ENCODE measurements around the gene NBPF3. TPM values are rescaled to one million over a fixed set of nuclear protein-coding genes. Genes with fewer than 3 reads are reported as not detected.

The NBPF3 gene
- total and polyA plus RNA-seq, 2 donors (not counting 3 experiments of a cell fraction or from before 2014, with no cell fraction given): 3.3 to 6.5 TPM

DNA sequence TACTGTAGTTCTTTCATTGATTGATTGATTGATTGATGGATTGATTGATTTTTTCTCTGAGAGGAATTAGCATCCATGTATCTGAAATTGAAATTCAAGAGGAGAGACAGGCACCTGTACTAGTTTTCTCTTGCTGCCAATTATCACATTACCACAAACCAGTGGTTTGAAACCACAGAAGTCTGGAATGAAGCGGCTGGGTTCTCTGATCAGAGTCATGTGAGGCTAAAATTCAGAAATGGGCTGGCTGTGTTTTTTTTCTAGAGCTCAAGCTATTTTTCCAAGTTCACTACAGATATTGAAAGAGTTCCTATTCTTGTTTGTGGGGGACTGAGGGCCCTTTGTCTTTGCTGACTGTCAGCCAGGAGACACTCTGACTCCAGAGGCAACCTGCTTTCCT, 10.0 kb downstream of the NBPF3 start:
- no TSS peak for BruUV-seq (replicated peaks)
- no peaks in the 10 kb centered on the region for H3K27me3 ChIP-seq (ENCODE audit: control insufficient read depth in 2 of 2, insufficient read depth in 2 of 2, low read length in 2 of 2)
- no peaks in the 10 kb centered on the region for H3K9me3 ChIP-seq (replicated peaks; ENCODE audit: control insufficient read depth, insufficient read depth, low read length)
- POLR2A ChIA-PET: no interaction called here
- no peaks in the 10 kb centered on the region for H4K20me1 ChIP-seq (replicated peaks; ENCODE audit: control insufficient read depth, extremely low read depth, insufficient read depth, low read length)
- no peak overlapping the region for H3K4me2 ChIP-seq (ENCODE audit: insufficient read depth, low read length)
- TF ChIP-seq MYC (IDR thresholded peaks at IDR 0.05; ENCODE audit: low read depth, low read length): no peak
- TF ChIP-seq EZH2 (IDR thresholded peaks at IDR 0.05; ENCODE audit: borderline replicate concordance, low read depth, low read length, severe bottlenecking): no peak
- TF ChIP-seq FOS (IDR thresholded peaks at IDR 0.05; ENCODE audit: borderline replicate concordance, insufficient read depth, low read length): no peak
- no peak for TF ChIP-seq POLR2AphosphoS5 (IDR thresholded peaks at IDR 0.05; ENCODE audit: insufficient read depth, low read depth, low read length)
- no peak for TF ChIP-seq GATA2 (IDR thresholded peaks at IDR 0.05; ENCODE audit: insufficient read depth, insufficient read length, low read depth, low read length)
- intact Hi-C loops (cut with micrococcal nuclease) (no loop called here), dilution Hi-C loops (cut with MboI; ENCODE audit: extremely low pct_ligation_motif_present, low sequenced_read_pairs) (no loop called here)
- no peak overlapping the region for H3K9ac ChIP-seq (replicated peaks; ENCODE audit: extremely low read depth, insufficient read depth, low read length)
- H3K36me3 ChIP-seq (ENCODE audit: control insufficient read depth in 2 of 2, extremely low read depth in 1 of 2, insufficient read depth in 2 of 2, low read length in 2 of 2): peaks cover 0 to 2% of the 10 kb centered on the region in 2 experiments
- H3K9me1 ChIP-seq (replicated peaks; ENCODE audit: control insufficient read depth, extremely low read depth, insufficient read depth, low read length): no peaks in the 10 kb centered on the region
- DNase-seq (ENCODE audit: low read depth, low spot score) (no peak), FAIRE-seq (no peak)
- H3K27ac ChIP-seq (ENCODE audit: insufficient read depth, low read depth, low read length): no peak overlapping the region
- CTCF ChIA-PET: no interaction called here
- no peaks in the 10 kb centered on the region for H3K79me2 ChIP-seq (ENCODE audit: control insufficient read depth, insufficient read depth, low read length)
- no peak overlapping the region for H3K4me3 ChIP-seq (replicated peaks in 1 of 3; ENCODE audit: insufficient read depth in 1 of 3, low read depth in 1 of 3, low read length in 3 of 3)
- H2AFZ ChIP-seq (ENCODE audit: low read depth, low read length): no peak overlapping the region
- H3K4me1 ChIP-seq (ENCODE audit: control insufficient read depth, extremely low read depth, insufficient read depth, low read length): peaks cover 5% of the 10 kb centered on the region

DNA sequence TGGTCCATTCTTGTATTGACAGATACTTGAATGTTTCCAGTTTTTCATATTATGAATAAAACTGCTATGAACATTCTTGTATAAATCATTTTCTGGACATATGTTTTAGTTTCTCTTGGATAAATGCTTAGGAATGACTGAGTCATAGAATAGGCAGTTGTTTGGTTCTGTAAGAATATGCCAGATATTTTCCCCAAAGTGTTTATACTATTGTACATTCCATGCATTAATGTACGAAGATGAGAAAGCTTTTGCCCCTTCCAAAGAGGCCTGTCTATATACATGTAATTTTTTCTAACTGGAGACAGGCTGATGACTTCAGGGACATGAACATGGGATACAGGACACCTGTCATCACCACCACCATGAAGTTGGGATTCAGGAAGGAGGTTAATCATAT, 11.3 kb downstream of the NBPF3 start:
- TF ChIP-seq POLR2AphosphoS5 (IDR thresholded peaks at IDR 0.05; ENCODE audit: insufficient read depth, low read depth, low read length): no peak
- Histone ChIP-seq H3K27ac (ENCODE audit: insufficient read depth, low read depth, low read length) (no peak overlapping the region), H3K4me1 (ENCODE audit: control insufficient read depth, extremely low read depth, insufficient read depth, low read length) (peaks cover 5% of the 10 kb centered on the region), H3K9ac (replicated peaks; ENCODE audit: extremely low read depth, insufficient read depth, low read length) (no peak overlapping the region), H4K20me1 (replicated peaks; ENCODE audit: control insufficient read depth, extremely low read depth, insufficient read depth, low read length) (no peaks in the 10 kb centered on the region), H2AFZ (ENCODE audit: low read depth, low read length) (no peak overlapping the region), H3K79me2 (ENCODE audit: control insufficient read depth, insufficient read depth, low read length) (no peaks in the 10 kb centered on the region), H3K4me2 (ENCODE audit: insufficient read depth, low read length) (no peak overlapping the region), H3K9me1 (replicated peaks; ENCODE audit: control insufficient read depth, extremely low read depth, insufficient read depth, low read length) (no peaks in the 10 kb centered on the region), H3K27me3 (ENCODE audit: control insufficient read depth in 2 of 2, insufficient read depth in 2 of 2, low read length in 2 of 2) (no peaks in the 10 kb centered on the region), H3K4me3 (replicated peaks in 1 of 3; ENCODE audit: insufficient read depth in 1 of 3, low read depth in 1 of 3, low read length in 3 of 3) (no peak overlapping the region), H3K9me3 (replicated peaks; ENCODE audit: control insufficient read depth, insufficient read depth, low read length) (no peaks in the 10 kb centered on the region), H3K36me3 (ENCODE audit: control insufficient read depth in 2 of 2, extremely low read depth in 1 of 2, insufficient read depth in 2 of 2, low read length in 2 of 2) (no peaks in the 10 kb centered on the region)
- CTCF ChIA-PET: no interaction called here
- intact Hi-C loops (cut with micrococcal nuclease) (no loop called here), dilution Hi-C loops (cut with MboI; ENCODE audit: extremely low pct_ligation_motif_present, low sequenced_read_pairs) (no loop called here)
- BruUV-seq (replicated peaks): no TSS peak
- DNase-seq (ENCODE audit: low read depth, low spot score) (no peak), FAIRE-seq (no peak)
- POLR2A ChIA-PET: no interaction called here
